ENCODE measurements around the gene TMEM50B.

DNA sequence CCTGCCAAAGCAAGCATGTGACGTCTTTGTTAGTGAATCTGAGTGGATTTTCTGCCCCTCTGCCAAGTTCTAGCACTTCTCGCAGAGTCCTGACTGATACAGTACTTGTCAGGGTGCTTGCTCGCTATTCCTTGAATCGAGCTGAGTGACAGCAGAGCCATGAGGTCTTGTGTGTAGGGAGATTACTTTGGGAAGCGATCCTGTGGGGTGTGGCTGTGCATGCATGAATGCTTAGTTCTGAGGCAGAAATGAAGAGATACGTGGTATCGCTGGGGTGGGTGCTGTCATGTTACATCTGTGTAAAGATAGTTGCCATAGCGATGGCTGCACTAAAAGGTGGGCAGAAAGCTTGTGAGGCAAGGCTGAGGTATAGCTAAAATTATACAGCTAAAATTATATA lies 31.1 kb upstream of the TMEM50B start:
- TF ChIP-seq, protein P1, sequence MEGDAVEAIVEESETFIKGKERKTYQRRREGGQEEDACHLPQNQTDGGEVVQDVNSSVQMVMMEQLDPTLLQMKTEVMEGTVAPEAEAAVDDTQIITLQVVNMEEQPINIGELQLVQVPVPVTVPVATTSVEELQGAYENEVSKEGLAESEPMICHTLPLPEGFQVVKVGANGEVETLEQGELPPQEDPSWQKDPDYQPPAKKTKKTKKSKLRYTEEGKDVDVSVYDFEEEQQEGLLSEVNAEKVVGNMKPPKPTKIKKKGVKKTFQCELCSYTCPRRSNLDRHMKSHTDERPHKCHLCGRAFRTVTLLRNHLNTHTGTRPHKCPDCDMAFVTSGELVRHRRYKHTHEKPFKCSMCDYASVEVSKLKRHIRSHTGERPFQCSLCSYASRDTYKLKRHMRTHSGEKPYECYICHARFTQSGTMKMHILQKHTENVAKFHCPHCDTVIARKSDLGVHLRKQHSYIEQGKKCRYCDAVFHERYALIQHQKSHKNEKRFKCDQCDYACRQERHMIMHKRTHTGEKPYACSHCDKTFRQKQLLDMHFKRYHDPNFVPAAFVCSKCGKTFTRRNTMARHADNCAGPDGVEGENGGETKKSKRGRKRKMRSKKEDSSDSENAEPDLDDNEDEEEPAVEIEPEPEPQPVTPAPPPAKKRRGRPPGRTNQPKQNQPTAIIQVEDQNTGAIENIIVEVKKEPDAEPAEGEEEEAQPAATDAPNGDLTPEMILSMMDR (IDR thresholded peaks at IDR 0.05), result no peak
- TF ChIP-seq EP300 (IDR thresholded peaks at IDR 0.05) (no peak), POLR2A (IDR thresholded peaks at IDR 0.05) (no peak), POLR2AphosphoS5 (IDR thresholded peaks at IDR 0.05) (no peak)

Measured in stomach (tissue), 4 donors.